Naive thymus-derived CD4-positive, alpha-beta T cell (primary cell): Measurements from ENCODE around the gene MSH5. TPM values are rescaled to one million over a fixed set of nuclear protein-coding genes. Genes with fewer than 3 reads are reported as not detected.
"Not testable (repeated sequence)": the region's sequence is repeated elsewhere in the genome, so short reads cannot be mapped to it uniquely, and the experiment has no call there.

Experiments
- ATAC-seq: fragments of 150-1000 bp; cut with Tn5 transposase; 2 replicates; pipeline ENCODE4 v1.10.0; 2021; ENCODE audit warnings: mild to moderate bottlenecking, moderate library complexity
- CTCF ChIA-PET: fragments of 350-600 bp; sonication (Branson Sonifier 250); formaldehyde crosslinking; loops from one replicate; lab custom pipeline; 2021; ENCODE audit warnings: antibody characterized with exemption; lab: Charles Lee
- POLR2A ChIA-PET: fragments of 350-600 bp; sonication (Branson Sonifier 250); formaldehyde crosslinking; loops from one replicate; lab custom pipeline; 2021; ENCODE audit warnings: antibody characterized with exemption, inconsistent platforms; lab: Charles Lee
- DNase-seq, 9 donors: peaks; one replicate each; pipeline versions ENCODE4 v3.0.0 to v3.0.0-alpha.2; 2020 to 2022; ENCODE audit warnings: mixed read lengths in 1 of 9
- H3K27ac ChIP-seq: one replicate; pipeline ENCODE4 v1.7.0; 2013; ENCODE audit warnings: mild to moderate bottlenecking, low read depth, low read length, moderate library complexity
- H3K27me3 ChIP-seq, 2 donors: one replicate each; pipeline ENCODE4 v1.7.0; 2013; ENCODE audit warnings: low read length in 2 of 2, mild to moderate bottlenecking in 2 of 2, moderate library complexity in 2 of 2; ENCODE audit not compliant: control insufficient read depth in 2 of 2, insufficient read depth in 2 of 2
- H3K36me3 ChIP-seq, 3 experiments: 1 replicate in 2 of 3; 2 replicates in 1 of 3; pipeline ENCODE4 v1.7.0; 2013; ENCODE audit warnings: low read length in 3 of 3, mild to moderate bottlenecking in 3 of 3, moderate library complexity in 1 of 3; ENCODE audit not compliant: insufficient read depth in 3 of 3, control insufficient read depth in 2 of 3
- H3K4me1 ChIP-seq, 2 donors: one replicate each; pipeline ENCODE4 v1.7.0; 2013; ENCODE audit warnings: low read length in 2 of 2, mild to moderate bottlenecking in 2 of 2, moderate library complexity in 1 of 2; ENCODE audit not compliant: control insufficient read depth in 2 of 2, insufficient read depth in 2 of 2
- H3K4me3 ChIP-seq: 2 replicates; pipeline ENCODE4 v1.7.0; 2013; ENCODE audit warnings: mild to moderate bottlenecking, low read length
- H3K9me3 ChIP-seq, 3 experiments: 1 replicate in 2 of 3; 2 replicates in 1 of 3; pipeline ENCODE4 v1.7.0; 2013; ENCODE audit warnings: low read length in 3 of 3; ENCODE audit not compliant: control insufficient read depth in 2 of 3
- H3K27ac Mint-ChIP-seq, 9 donors: one replicate each; pipeline ENCODE4 v1.8.0; 2020 to 2022; ENCODE audit warnings: mixed read lengths in 9 of 9, mild to moderate bottlenecking in 8 of 9, moderate library complexity in 5 of 9, inconsistent platforms in 2 of 9
- H3K27me3 Mint-ChIP-seq, 5 donors: one replicate each; pipeline ENCODE4 v1.8.0; 2021 to 2022; ENCODE audit warnings: mixed read lengths in 5 of 5, mild to moderate bottlenecking in 1 of 5
- H3K36me3 Mint-ChIP-seq, 5 donors: one replicate each; pipeline ENCODE4 v1.8.0; 2020 to 2022; ENCODE audit warnings: mixed read lengths in 5 of 5, mild to moderate bottlenecking in 3 of 5, inconsistent platforms in 1 of 5
- H3K4me1 Mint-ChIP-seq, 7 donors: one replicate each; pipeline ENCODE4 v1.8.0; 2020 to 2022; ENCODE audit warnings: mixed read lengths in 7 of 7, mild to moderate bottlenecking in 3 of 7, inconsistent platforms in 1 of 7
- H3K4me3 Mint-ChIP-seq, 10 donors: one replicate each; pipeline ENCODE4 v1.8.0; 2020 to 2022; ENCODE audit warnings: mild to moderate bottlenecking in 10 of 10, mixed read lengths in 10 of 10, moderate library complexity in 6 of 10, inconsistent platforms in 2 of 10
- H3K9me3 Mint-ChIP-seq, 11 donors: one replicate each; pipeline ENCODE4 v1.8.0; 2020 to 2022; ENCODE audit warnings: mixed read lengths in 11 of 11, mild to moderate bottlenecking in 4 of 11, inconsistent platforms in 1 of 11, moderate library complexity in 1 of 11
- intact Hi-C, 2 donors: fragments of 100-400 bp; cut with micrococcal nuclease; formaldehyde crosslinking; loops; one replicate each; pipeline ENCODE4 v1.15.1; 2023
- polyA plus RNA-seq, 2 donors: library from polyadenylated mRNA; unstranded; fragments of 300-500 nt; fragmentation: Illumina TruSeq; gene quantifications; one replicate each; pipeline ENCODE4 v1.2.3, GENCODE V29; 2021
- total RNA-seq, 6 experiments: library from RNA in 5 of 6; stranded (reverse) in 5 of 6; gene quantifications; 1 replicate in 5 of 6; 2 replicates in 1 of 6; pipeline ENCODE4 v1.2.3 and lab custom pipeline; 2021 to 2026

MSH5 gene
- total and polyA plus RNA-seq, 7 experiments from 2014 or later: 0.51 to 52.2 (median 11.0) TPM

DNA sequence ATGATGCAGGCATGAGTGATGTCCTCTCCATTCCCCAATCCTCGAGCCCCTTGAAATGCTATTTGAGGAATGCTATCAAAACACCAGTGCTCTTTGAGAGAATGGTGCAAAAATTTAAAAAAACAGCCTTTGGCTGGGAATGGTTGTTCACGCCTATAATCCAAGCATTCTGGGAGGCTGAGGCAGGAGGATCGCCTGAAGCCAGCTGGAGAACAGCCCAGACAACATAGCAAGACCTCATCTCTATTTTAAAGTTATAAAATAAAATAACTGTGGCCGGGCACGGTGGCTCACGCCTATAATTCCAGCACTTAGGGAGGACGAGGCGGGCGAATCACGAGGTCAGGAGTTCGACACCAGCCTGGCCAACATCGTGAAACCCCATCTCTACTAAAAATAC is 60.0 kb downstream of the MSH5 start:
- Mint-ChIP-seq H3K4me3 (no peak overlapping the region), H3K9me3 (no peaks in the 10 kb centered on the region), H3K4me1 (peaks cover 6 to 45% (median 34%) of the 10 kb centered on the region in 7 donors), H3K36me3 (peaks cover 0 to 19% (median 4%) of the 10 kb centered on the region in 5 donors), H3K27ac (peak overlapping the region in 2 of 9 donors; percentile 3 to 80), H3K27me3 (no peaks in the 10 kb centered on the region)
- ChIA-PET CTCF (interaction anchor here (0.5 to 0.6 kb wide), 3 partner anchors 46 to 1104 kb away, joined by 3 to 4 read pairs (median 3); no protein-coding TSS in a partner anchor), POLR2A (interaction anchor here (0.7 to 1.5 kb wide), 3 partner anchors 24 to 1172 kb away, joined by 3 to 8 read pairs (median 3); no protein-coding TSS in a partner anchor)
- Histone ChIP-seq H3K36me3 (no peaks in the 10 kb centered on the region), H3K9me3 (no peaks in the 10 kb centered on the region), H3K4me3 (no peak overlapping the region), H3K4me1 (peaks cover 24 to 29% of the 10 kb centered on the region in 2 donors), H3K27me3 (no peaks in the 10 kb centered on the region), H3K27ac (no peak overlapping the region)
- DNase-seq (no peak), ATAC-seq (no peak)
- intact Hi-C loops: loop anchor here (5.0 kb wide), 3 partner anchors 33 to 132 kb away; partner anchors contain the start of genes CSNK2B (in 1 of the 2), EHMT2 (in 1 of the 2) and LY6G5B (in 1 of the 2)

DNA sequence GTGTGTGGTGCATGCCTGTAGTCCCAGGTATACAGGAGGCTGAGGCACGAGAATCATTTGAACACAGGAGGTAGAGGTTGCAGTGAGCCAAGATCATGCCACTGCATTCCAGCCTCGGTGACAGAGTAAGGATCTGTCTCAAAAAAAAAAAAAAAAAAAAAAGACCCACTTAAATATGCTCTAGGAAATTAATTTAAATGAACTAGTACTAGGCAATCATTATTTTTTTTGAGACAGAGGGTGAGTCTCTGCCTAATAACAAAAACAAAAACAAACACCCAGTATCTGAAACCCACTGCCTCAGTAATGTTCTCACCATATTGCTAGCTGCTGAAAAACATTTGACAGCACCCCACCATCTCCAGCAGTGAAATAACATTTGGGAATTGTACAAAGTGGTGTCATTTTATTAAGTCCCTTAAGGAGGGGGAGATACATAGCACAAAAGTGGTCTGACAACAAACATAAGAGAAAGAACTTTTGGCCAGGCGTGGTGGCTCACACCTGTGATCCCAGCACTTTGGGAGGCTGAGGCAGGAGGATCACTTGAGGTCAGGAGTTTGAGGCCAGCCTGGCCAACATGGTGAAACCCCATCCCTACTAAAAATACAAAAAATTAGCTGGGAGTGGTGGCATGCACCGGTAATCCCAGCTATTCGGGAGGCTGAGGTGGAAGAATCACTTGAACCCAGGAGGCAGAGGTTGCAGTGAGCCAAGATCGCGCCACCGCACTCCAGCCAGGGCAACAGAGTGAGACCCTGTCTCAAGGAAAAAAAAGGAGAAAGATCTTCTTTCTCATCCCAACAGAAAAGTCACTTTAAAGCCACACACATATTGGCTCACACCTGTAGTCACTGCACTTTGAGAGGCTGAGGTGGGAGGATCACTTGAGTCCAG is 61.5 kb downstream of the MSH5 start:
- H3K9me3 Mint-ChIP-seq, H3K4me3 ChIP-seq, H3K4me3 Mint-ChIP-seq, H3K27ac Mint-ChIP-seq, DNase-seq, H3K9me3 ChIP-seq, H3K27me3 Mint-ChIP-seq, H3K36me3 ChIP-seq, H3K27me3 ChIP-seq, intact Hi-C loops, H3K27ac ChIP-seq, ATAC-seq: not testable (repeated sequence)
- peaks cover 13 to 51% (median 39%) of the 10 kb centered on the region in 7 donors for H3K4me1 Mint-ChIP-seq
- POLR2A ChIA-PET: interaction anchor here (0.8 kb wide), 1 partner anchor 64 kb away, joined by 4 read pairs; no protein-coding TSS in a partner anchor
- CTCF ChIA-PET: interaction anchor here (1.0 kb wide), 1 partner anchor 23 kb away, joined by 3 read pairs; no protein-coding TSS in a partner anchor
- peaks cover 0 to 18% (median 4%) of the 10 kb centered on the region in 5 donors for H3K36me3 Mint-ChIP-seq
- H3K4me1 ChIP-seq: peaks cover 28 to 30% of the 10 kb centered on the region in 2 donors

DNA sequence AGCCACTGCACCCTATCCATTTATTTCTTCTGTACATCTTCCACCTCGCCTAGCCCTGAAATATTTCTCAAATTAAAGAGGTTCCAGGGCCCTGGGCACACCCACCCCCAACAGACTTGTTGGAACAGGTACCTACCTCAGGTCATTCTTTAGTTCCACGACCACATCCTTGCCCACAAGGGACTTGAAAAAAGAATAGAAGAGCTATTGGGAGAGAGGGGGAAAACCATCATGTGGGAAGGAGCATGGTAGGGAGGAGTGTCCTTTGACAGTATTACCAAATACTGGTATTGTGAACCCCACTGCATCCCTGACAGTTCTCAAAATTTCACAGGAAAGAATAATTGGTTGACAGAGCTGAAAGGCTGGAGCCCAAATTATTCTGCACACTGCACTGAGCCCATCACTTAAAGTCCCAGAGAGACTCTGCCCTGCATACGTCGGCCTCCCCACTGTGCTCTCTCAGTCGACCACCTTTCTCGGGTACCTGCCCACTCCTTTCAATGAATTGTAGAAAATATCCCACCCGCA is 66.2 kb downstream of the MSH5 start:
- Histone ChIP-seq H3K27ac (peak overlapping the region; percentile 89), H3K4me3 (peak overlapping the region; percentile 92), H3K36me3 (peaks cover 0 to 11% (median 0%) of the 10 kb centered on the region in 3 experiments), H3K27me3 (no peaks in the 10 kb centered on the region), H3K4me1 (peaks cover 9 to 14% of the 10 kb centered on the region in 2 donors), H3K9me3 (no peaks in the 10 kb centered on the region)
- Mint-ChIP-seq H3K9me3 (no peaks in the 10 kb centered on the region), H3K36me3 (peaks cover under 1 to 22% (median 9%) of the 10 kb centered on the region in 5 donors), H3K4me3 (peak overlapping the region; percentile 86 to 95 (median 92)), H3K27me3 (no peaks in the 10 kb centered on the region), H3K27ac (peak overlapping the region; percentile 88 to 97 (median 93)), H3K4me1 (peaks cover 16 to 47% (median 27%) of the 10 kb centered on the region in 7 donors)
- POLR2A ChIA-PET: interaction anchor here (0.6 to 3.4 kb wide), 20 partner anchors 8 to 1471 kb away, joined by 3 to 30 read pairs (median 8); partner anchors contain the start of genes ABHD16A, B3GALT4, BAG6 and C6orf47
- DNase-seq: no peak
- ATAC-seq: no peak
- CTCF ChIA-PET: interaction anchor here (1.5 to 2.0 kb wide), 5 partner anchors 8 to 76 kb away, joined by 4 to 11 read pairs (median 6); partner anchors contain the start of genes DDAH2 and VARS1
- intact Hi-C loops: loop anchor here (1.0 kb wide), 3 partner anchors 9 to 67 kb away; partner anchors contain the start of gene VARS1 (in 1 of the 2)

GRCh38 chr6:31806470-31807272 is 66.9 kb downstream of the MSH5 start, which contains the start of gene LSM2:
Gene LSM2 (minus strand): TSS chr6:31806966. CDS start chr6:31806757, 209 bp downstream.
- ChIA-PET CTCF (interaction anchor here (0.6 to 2.0 kb wide), 8 partner anchors 9 to 77 kb away, joined by 3 to 11 read pairs (median 6); partner anchors contain the start of genes DDAH2, HSPA1B and VARS1), POLR2A (interaction anchor here (0.6 to 3.4 kb wide), 26 partner anchors 8 to 1470 kb away, joined by 3 to 30 read pairs (median 5); partner anchors contain the start of genes ABHD16A, B3GALT4, BAG6 and C6orf47)
- ATAC-seq (peak; percentile 100), DNase-seq (peak; percentile 96 to 98 (median 98))
- peak within 1 kb of the TSS; percentile 88 to 97 (median 93) for H3K27ac Mint-ChIP-seq
- peak within 1 kb of the TSS; percentile 92 for H3K4me3 ChIP-seq
- intact Hi-C loops: loop anchor here (1.0 kb wide), 3 partner anchors 9 to 67 kb away; partner anchors contain the start of gene VARS1 (in 1 of the 2)
- H3K4me1 Mint-ChIP-seq: peaks cover 16 to 47% (median 30%) of the 10 kb centered on the region in 7 donors
- peak within 1 kb of the TSS; percentile 89 for H3K27ac ChIP-seq
- H3K4me3 Mint-ChIP-seq: peak within 1 kb of the TSS; percentile 86 to 95 (median 92)
- peaks cover 9 to 14% of the 10 kb centered on the region in 2 donors for H3K4me1 ChIP-seq
- H3K9me3 ChIP-seq: no peaks in the 10 kb centered on the region
- H3K27me3 ChIP-seq: no peaks in the 10 kb centered on the region
- H3K9me3 Mint-ChIP-seq: no peaks in the 10 kb centered on the region
- H3K36me3 ChIP-seq: peaks cover 0 to 17% (median 0%) of the 10 kb centered on the region in 3 experiments
- H3K27me3 Mint-ChIP-seq: no peaks in the 10 kb centered on the region
- H3K36me3 Mint-ChIP-seq: peaks cover 4 to 21% (median 12%) of the 10 kb centered on the region in 5 donors

GRCh38 chr6:31808599-31808998 is 68.8 kb downstream of the MSH5 start:
- H3K4me3 ChIP-seq, H3K27me3 Mint-ChIP-seq, ATAC-seq, H3K27me3 ChIP-seq, intact Hi-C loops, H3K9me3 Mint-ChIP-seq, DNase-seq, H3K27ac ChIP-seq, H3K4me3 Mint-ChIP-seq, H3K9me3 ChIP-seq, CTCF ChIA-PET: not testable (repeated sequence)
- H3K4me1 ChIP-seq: peaks cover 11 to 27% of the 10 kb centered on the region in 2 donors
- Mint-ChIP-seq H3K36me3 (peaks cover 4 to 19% (median 8%) of the 10 kb centered on the region in 5 donors), H3K4me1 (peaks cover 21 to 51% (median 33%) of the 10 kb centered on the region in 7 donors), H3K27ac (peak overlapping the region in 3 of 9 donors; percentile 38 to 68 (median 59))
- POLR2A ChIA-PET: interaction anchor here (1.2 to 3.4 kb wide), 3 partner anchors 10 to 39 kb away, joined by 3 to 29 read pairs (median 24); partner anchors contain the start of gene HSPA1B
- H3K36me3 ChIP-seq: peaks cover 0 to 18% (median 0%) of the 10 kb centered on the region in 3 experiments
